Naive thymus-derived CD8-positive, alpha-beta T cell (primary cell): ENCODE measurements around the gene KCND2. TPM values are rescaled to one million over a fixed set of nuclear protein-coding genes. Genes with fewer than 3 reads are reported as not detected.

Source experiments
- ATAC-seq, 2 donors: fragments of 150-1000 bp; cut with Tn5 transposase in 1 of 2; sonication (Bioruptor Pico), chemical (Tn5 transposase) in 1 of 2; 1 replicate in 1 of 2; 2 replicates in 1 of 2; pipeline ENCODE4 v1.10.0; 2021; ENCODE audit warnings: mild to moderate bottlenecking in 2 of 2, moderate library complexity in 2 of 2
- POLR2A ChIA-PET: fragments of 350-600 bp; sonication (Branson Sonifier 250); formaldehyde crosslinking; loops from one replicate; lab custom pipeline; 2021; ENCODE audit warnings: antibody characterized with exemption; lab: Charles Lee
- DNase-seq, 10 donors: peaks; one replicate each; pipeline versions ENCODE4 v3.0.0 to v3.0.0-alpha.2; 2020 to 2022
- H3K27ac Mint-ChIP-seq, 10 donors: one replicate each; pipeline ENCODE4 v1.8.0; 2020 to 2022; ENCODE audit warnings: mild to moderate bottlenecking in 10 of 10, mixed read lengths in 10 of 10, moderate library complexity in 4 of 10, inconsistent platforms in 1 of 10
- H3K27me3 Mint-ChIP-seq, 5 donors: one replicate each; pipeline ENCODE4 v1.8.0; 2021 to 2022; ENCODE audit warnings: mixed read lengths in 5 of 5
- H3K36me3 Mint-ChIP-seq, 3 donors: one replicate each; pipeline ENCODE4 v1.8.0; 2020 to 2022; ENCODE audit warnings: mixed read lengths in 3 of 3, mild to moderate bottlenecking in 2 of 3, inconsistent platforms in 1 of 3
- H3K4me1 Mint-ChIP-seq, 4 donors: one replicate each; pipeline ENCODE4 v1.8.0; 2021 to 2022; ENCODE audit warnings: mixed read lengths in 4 of 4
- H3K4me3 Mint-ChIP-seq, 10 donors: one replicate each; pipeline ENCODE4 v1.8.0; 2020 to 2022; ENCODE audit warnings: mild to moderate bottlenecking in 10 of 10, mixed read lengths in 10 of 10, moderate library complexity in 6 of 10, inconsistent platforms in 1 of 10
- H3K9me3 Mint-ChIP-seq, 9 donors: one replicate each; pipeline ENCODE4 v1.8.0; 2020 to 2022; ENCODE audit warnings: mixed read lengths in 9 of 9, mild to moderate bottlenecking in 3 of 9, inconsistent platforms in 1 of 9, moderate library complexity in 1 of 9
- polyA plus RNA-seq, 3 donors: library from polyadenylated mRNA; unstranded; fragments of 300-500 nt; fragmentation: Illumina TruSeq; gene quantifications; one replicate each; pipeline ENCODE4 v1.2.3, GENCODE V29; 2021
- total RNA-seq, 8 experiments: library from RNA in 2 of 8; stranded (reverse) in 2 of 8; gene quantifications; one replicate each; pipeline ENCODE4 v1.2.3 and lab custom pipeline; 2021 to 2026

The KCND2 gene
- total and polyA plus RNA-seq, 5 experiments from 2014 or later: not detected

- Mint-ChIP-seq H3K36me3 (no peaks in the 10 kb centered on the region), H3K27ac (no peak overlapping the region), H3K27me3 (peaks cover 0 to 10% (median 4%) of the 10 kb centered on the region in 5 donors), H3K4me3 (no peak overlapping the region), H3K4me1 (no peaks in the 10 kb centered on the region), H3K9me3 (peaks cover 0 to 4% (median 0%) of the 10 kb centered on the region in 9 donors)
- ATAC-seq (no peak), DNase-seq (no peak)
- POLR2A ChIA-PET: no interaction called here
Observed at GRCh38 chr7:120717166-120717565, 444.2 kb downstream of the KCND2 start.

DNA sequence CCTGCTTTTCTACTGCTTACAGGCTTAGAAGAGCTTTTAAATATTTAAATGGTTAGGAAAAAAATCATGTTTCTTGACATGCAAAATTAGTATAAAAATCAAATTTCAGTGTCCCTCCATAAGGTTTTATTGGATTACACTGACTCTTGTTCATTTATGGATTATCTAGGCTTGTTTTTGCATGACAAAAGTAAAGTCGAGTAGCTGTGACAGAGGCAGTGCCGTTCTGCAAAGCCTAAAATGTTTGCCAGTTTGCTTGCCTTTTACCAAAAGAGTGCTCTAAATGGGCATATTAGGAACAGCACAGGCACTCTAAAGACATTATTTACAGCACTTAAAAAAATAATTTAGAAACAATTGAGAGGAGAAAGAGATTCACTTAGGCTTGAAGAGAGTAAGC lies 445.4 kb downstream of the KCND2 start:
- DNase-seq (no peak), ATAC-seq (no peak)
- Mint-ChIP-seq H3K36me3 (no peaks in the 10 kb centered on the region), H3K4me1 (no peaks in the 10 kb centered on the region), H3K4me3 (no peak overlapping the region), H3K27ac (no peak overlapping the region), H3K27me3 (peaks cover 0 to 7% (median 4%) of the 10 kb centered on the region in 5 donors), H3K9me3 (peaks cover 0 to 4% (median 0%) of the 10 kb centered on the region in 9 donors)
- POLR2A ChIA-PET: no interaction called here

DNA sequence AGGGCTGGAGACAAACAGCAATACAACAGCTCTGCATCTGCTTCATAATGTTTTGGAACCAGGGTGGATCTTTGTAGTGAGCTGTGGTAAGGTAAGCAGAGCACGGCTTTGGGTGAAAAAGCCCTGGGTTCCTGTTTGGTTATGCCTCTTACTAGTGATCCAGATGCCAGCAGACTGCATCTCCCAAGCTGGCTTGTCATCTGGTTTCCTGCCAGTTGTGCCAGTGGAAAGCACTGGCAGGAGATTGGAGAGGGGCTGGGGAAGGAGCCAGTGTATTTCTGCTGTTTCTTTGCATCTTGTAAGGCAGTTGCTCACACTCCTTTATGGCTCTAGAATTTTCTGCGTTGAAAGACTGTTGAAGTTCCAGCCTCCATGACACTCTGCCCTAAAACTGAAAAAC lies 447.3 kb downstream of the KCND2 start:
- POLR2A ChIA-PET: no interaction called here
- DNase-seq: no peak
- H3K9me3 Mint-ChIP-seq: peaks cover 0 to 4% (median 0%) of the 10 kb centered on the region in 9 donors
- no peak overlapping the region for H3K27ac Mint-ChIP-seq
- no peaks in the 10 kb centered on the region for H3K36me3 Mint-ChIP-seq
- H3K4me3 Mint-ChIP-seq: no peak overlapping the region
- peaks cover 0 to 9% (median 4%) of the 10 kb centered on the region in 5 donors for H3K27me3 Mint-ChIP-seq
- peaks cover 0 to 1% (median 0%) of the 10 kb centered on the region in 4 donors for H3K4me1 Mint-ChIP-seq
- ATAC-seq: no peak

DNA sequence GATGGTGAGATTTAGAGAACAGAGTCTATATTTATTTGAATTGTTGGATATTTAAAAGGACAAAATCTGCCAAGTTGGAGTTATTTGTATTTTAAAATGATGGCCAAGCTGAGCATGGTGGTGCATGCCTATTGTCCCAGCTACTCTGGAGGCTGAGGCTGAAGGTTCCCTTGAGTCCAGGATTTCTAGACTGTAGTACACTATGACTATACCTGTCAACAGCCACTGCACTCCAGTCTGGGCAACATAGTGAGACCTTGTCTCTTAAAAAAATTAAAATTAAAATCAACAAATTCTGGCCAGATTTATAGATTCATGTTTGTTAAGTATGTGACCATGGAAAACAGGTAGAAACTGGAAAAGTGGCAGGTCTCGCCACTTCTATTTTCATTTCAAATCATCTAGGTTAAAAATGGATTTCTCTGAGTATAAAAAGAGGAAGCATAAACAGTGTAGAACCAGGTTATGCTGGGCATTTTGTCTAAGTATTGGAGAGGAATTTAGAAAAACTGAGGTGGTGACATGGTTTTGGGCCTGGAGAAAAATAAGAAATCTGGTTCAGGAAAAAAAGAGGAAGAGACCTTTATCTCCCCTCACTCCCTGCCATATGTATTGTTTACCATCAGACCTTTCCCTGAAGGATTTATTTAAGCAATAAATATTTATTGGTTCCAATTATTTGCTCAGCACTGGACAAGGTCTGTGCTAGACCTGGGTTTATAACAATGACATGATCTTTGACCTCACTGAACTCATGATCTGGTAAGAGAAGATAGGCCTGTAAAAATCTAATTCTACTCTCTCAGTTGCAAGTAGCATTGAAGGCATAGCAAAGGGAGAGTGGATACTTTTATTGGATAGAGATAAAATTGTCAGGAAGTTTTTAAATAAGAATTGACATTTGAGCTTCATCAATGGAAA lies 450.8 kb downstream of the KCND2 start:
- H3K9me3 Mint-ChIP-seq: peaks cover 0 to 2% (median 0%) of the 10 kb centered on the region in 9 donors

GRCh38 chr7:120724448-120724847 lies 451.5 kb downstream of the KCND2 start:
- Mint-ChIP-seq H3K4me3 (no peak overlapping the region), H3K4me1 (peaks cover 0 to 1% (median 0%) of the 10 kb centered on the region in 4 donors), H3K36me3 (no peaks in the 10 kb centered on the region), H3K9me3 (peaks cover 0 to 2% (median 0%) of the 10 kb centered on the region in 9 donors), H3K27ac (no peak overlapping the region), H3K27me3 (peaks cover 0 to 10% (median 2%) of the 10 kb centered on the region in 5 donors)
- POLR2A ChIA-PET: no interaction called here
- ATAC-seq: no peak
- DNase-seq: no peak

More for the DNA sequence above, 450.8 kb downstream of the KCND2 start:
- DNase-seq (no peak), ATAC-seq (no peak)
- POLR2A ChIA-PET: no interaction called here
- Mint-ChIP-seq H3K27me3 (peaks cover 0 to 10% (median 2%) of the 10 kb centered on the region in 5 donors), H3K36me3 (no peaks in the 10 kb centered on the region), H3K27ac (no peak overlapping the region), H3K4me3 (no peak overlapping the region), H3K4me1 (peaks cover 0 to 1% (median 0%) of the 10 kb centered on the region in 4 donors)

DNA sequence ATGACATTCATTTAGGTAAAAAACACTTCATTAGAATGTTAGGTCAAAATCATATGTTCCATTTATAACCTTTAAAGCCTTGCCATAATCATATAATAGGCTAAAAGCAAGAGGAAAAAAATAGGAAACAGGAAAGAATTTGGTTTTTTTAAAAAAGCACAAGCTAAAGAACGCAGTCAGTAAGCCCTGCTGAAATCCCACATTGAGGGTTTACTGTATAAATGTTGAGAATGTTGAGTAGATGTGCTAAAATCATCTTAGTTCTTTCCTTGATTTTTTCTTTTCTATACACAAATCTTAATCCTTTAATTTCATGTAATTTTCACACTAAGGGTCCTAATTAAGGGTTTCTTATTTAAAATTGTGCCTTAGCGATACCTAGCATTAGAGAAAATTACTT lies 452.0 kb downstream of the KCND2 start:
- peaks cover 0 to 1% (median 0%) of the 10 kb centered on the region in 4 donors for H3K4me1 Mint-ChIP-seq
- no peak for DNase-seq
- H3K27me3 Mint-ChIP-seq: peaks cover 0 to 10% (median 2%) of the 10 kb centered on the region in 5 donors
- ATAC-seq: no peak
- H3K36me3 Mint-ChIP-seq: no peaks in the 10 kb centered on the region
- POLR2A ChIA-PET: no interaction called here
- H3K9me3 Mint-ChIP-seq: peaks cover 0 to 2% (median 0%) of the 10 kb centered on the region in 9 donors
- H3K27ac Mint-ChIP-seq: no peak overlapping the region
- H3K4me3 Mint-ChIP-seq: no peak overlapping the region

GRCh38 chr7:120725376-120726039 lies 452.5 kb downstream of the KCND2 start:
- POLR2A ChIA-PET: no interaction called here
- Mint-ChIP-seq H3K4me1 (peaks cover 0 to 1% (median 0%) of the 10 kb centered on the region in 4 donors), H3K36me3 (no peaks in the 10 kb centered on the region), H3K4me3 (no peak overlapping the region), H3K27ac (no peak overlapping the region), H3K9me3 (peaks cover 0 to 2% (median 0%) of the 10 kb centered on the region in 9 donors), H3K27me3 (peaks cover 0 to 10% (median 5%) of the 10 kb centered on the region in 5 donors)
- no peak for ATAC-seq
- no peak for DNase-seq

DNA sequence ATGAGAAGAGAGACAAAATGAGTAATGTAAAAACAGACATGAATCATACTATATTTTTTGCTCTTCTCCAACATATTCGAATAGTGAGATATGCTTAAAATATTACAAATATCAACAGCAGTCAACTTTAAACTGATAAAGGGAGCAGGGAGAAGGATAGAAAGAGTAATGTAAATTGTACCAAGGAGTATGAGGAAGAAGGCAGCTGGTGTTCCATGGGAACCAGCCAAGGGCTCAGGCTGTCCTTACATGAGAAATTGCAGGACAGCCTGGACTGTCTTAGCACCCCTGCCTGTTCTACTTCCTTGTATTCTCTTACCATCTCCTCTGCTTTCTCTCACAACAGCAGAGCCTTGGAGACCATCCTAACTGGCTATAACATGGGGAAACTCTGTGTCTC lies 456.3 kb downstream of the KCND2 start:
- Mint-ChIP-seq H3K27ac (no peak overlapping the region), H3K27me3 (peaks cover 0 to 17% (median 6%) of the 10 kb centered on the region in 5 donors), H3K36me3 (no peaks in the 10 kb centered on the region), H3K4me1 (peaks cover 0 to 1% (median 0%) of the 10 kb centered on the region in 4 donors), H3K4me3 (no peak overlapping the region), H3K9me3 (no peaks in the 10 kb centered on the region)
- POLR2A ChIA-PET: no interaction called here
- ATAC-seq (no peak), DNase-seq (no peak)

GRCh38 chr7:120731271-120731670 lies 458.3 kb downstream of the KCND2 start:
- POLR2A ChIA-PET: no interaction called here
- Mint-ChIP-seq H3K4me1 (no peaks in the 10 kb centered on the region), H3K4me3 (no peak overlapping the region), H3K27ac (no peak overlapping the region), H3K27me3 (peaks cover 2 to 17% (median 4%) of the 10 kb centered on the region in 5 donors), H3K36me3 (no peaks in the 10 kb centered on the region), H3K9me3 (no peaks in the 10 kb centered on the region)
- no peak for ATAC-seq
- DNase-seq: no peak

- H3K27ac Mint-ChIP-seq: no peak overlapping the region
- H3K9me3 Mint-ChIP-seq: no peaks in the 10 kb centered on the region
- peaks cover 2 to 17% (median 5%) of the 10 kb centered on the region in 5 donors for H3K27me3 Mint-ChIP-seq
- ATAC-seq (no peak), DNase-seq (no peak)
- H3K36me3 Mint-ChIP-seq: no peaks in the 10 kb centered on the region
- POLR2A ChIA-PET: no interaction called here
- no peak overlapping the region for H3K4me3 Mint-ChIP-seq
- H3K4me1 Mint-ChIP-seq: no peaks in the 10 kb centered on the region
Observed at GRCh38 chr7:120732256-120732655, 459.3 kb downstream of the KCND2 start.

DNA sequence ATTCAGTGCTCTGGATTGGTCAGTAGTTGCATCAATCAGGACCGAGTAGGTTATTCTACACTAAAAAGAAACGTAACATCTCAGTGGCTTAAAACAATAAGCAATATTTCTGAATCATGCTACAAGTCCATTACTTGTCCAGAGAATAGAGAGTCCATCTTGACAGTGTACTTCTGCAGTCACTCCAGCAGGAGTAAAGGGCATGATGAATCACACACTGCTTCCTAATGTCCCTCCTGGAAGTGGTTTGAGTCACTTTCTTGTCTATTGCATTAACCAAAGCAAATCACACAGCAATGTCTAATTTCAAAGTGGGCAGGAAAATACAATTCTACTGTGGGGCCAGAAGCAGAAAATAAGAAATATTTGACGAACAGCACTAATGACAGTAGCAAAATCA lies 460.2 kb downstream of the KCND2 start:
- Mint-ChIP-seq H3K36me3 (no peaks in the 10 kb centered on the region), H3K4me1 (no peaks in the 10 kb centered on the region), H3K9me3 (peaks cover 0 to 2% (median 0%) of the 10 kb centered on the region in 9 donors), H3K27me3 (peaks cover 3 to 17% (median 8%) of the 10 kb centered on the region in 5 donors), H3K4me3 (no peak overlapping the region), H3K27ac (no peak overlapping the region)
- POLR2A ChIA-PET: no interaction called here
- no peak for DNase-seq
- no peak for ATAC-seq

GRCh38 chr7:120733835-120734234 lies 460.9 kb downstream of the KCND2 start:
- no peak for DNase-seq
- no peak for ATAC-seq
- no peak overlapping the region for H3K4me3 Mint-ChIP-seq

GRCh38 chr7:120735791-120736190 lies 462.8 kb downstream of the KCND2 start:
- no peak for DNase-seq
- Mint-ChIP-seq H3K27ac (no peak overlapping the region), H3K4me1 (no peaks in the 10 kb centered on the region), H3K4me3 (no peak overlapping the region), H3K9me3 (peaks cover 0 to 2% (median 0%) of the 10 kb centered on the region in 9 donors), H3K36me3 (no peaks in the 10 kb centered on the region), H3K27me3 (peaks cover 2 to 14% (median 9%) of the 10 kb centered on the region in 5 donors)
- ATAC-seq: no peak
- POLR2A ChIA-PET: no interaction called here

More at GRCh38 chr7:120733835-120734234, 460.9 kb downstream of the KCND2 start:
- H3K4me1 Mint-ChIP-seq: no peaks in the 10 kb centered on the region
- H3K9me3 Mint-ChIP-seq: peaks cover 0 to 2% (median 0%) of the 10 kb centered on the region in 9 donors
- no peak overlapping the region for H3K27ac Mint-ChIP-seq
- POLR2A ChIA-PET: no interaction called here
- H3K36me3 Mint-ChIP-seq: no peaks in the 10 kb centered on the region
- peaks cover 3 to 17% (median 9%) of the 10 kb centered on the region in 5 donors for H3K27me3 Mint-ChIP-seq
